Measurements from ENCODE around the gene EDEM3. TPM values are rescaled to one million over a fixed set of nuclear protein-coding genes. Genes with fewer than 3 reads are reported as not detected.

EDEM3 gene
- total and polyA plus RNA-seq, 2 of the 8 experiments (the other 6 are each of a cell fraction or from before 2014, with no cell fraction given) = 1.6 to 14.0 TPM

- FAIRE-seq = no peak
- Histone ChIP-seq H3K23ac (ENCODE audit: insufficient read length) (no peak overlapping the region), H3K9ac (replicated peaks in 1 of 4; ENCODE audit: extremely low read depth in 1 of 4, low read depth in 3 of 4, low read length in 3 of 4) (no peak overlapping the region), H4K8ac (ENCODE audit: extremely low read depth, insufficient read depth, low read length) (no peak overlapping the region), H3K56ac (replicated peaks; ENCODE audit: insufficient read length, low read depth, low read length) (no peak overlapping the region), H3K18ac (ENCODE audit: extremely low read depth, low read length) (no peak overlapping the region), H4K5ac (ENCODE audit: insufficient read length, low read depth, low read length) (no peak overlapping the region), H3K79me1 (ENCODE audit: low read depth, low read length) (no peaks in the 10 kb centered on the region), H3K14ac (ENCODE audit: insufficient read length) (no peak overlapping the region), H3K4me2 (ENCODE audit: insufficient read depth in 1 of 2, low read depth in 2 of 2, low read length in 2 of 2) (no peak overlapping the region), H2AFZ (ENCODE audit: low read length) (no peak overlapping the region), H3K36me3 (ENCODE audit: control insufficient read depth in 2 of 4, insufficient read depth in 4 of 4, low read length in 3 of 4) (no peaks in the 10 kb centered on the region), H2AK5ac (ENCODE audit: low read depth, low read length) (no peak overlapping the region), H3K9me3 (ENCODE audit: insufficient read depth in 2 of 2, low read depth in 1 of 2, low read length in 1 of 2) (no peaks in the 10 kb centered on the region), H3K79me2 (ENCODE audit: control insufficient read depth in 1 of 2, insufficient read depth in 2 of 2, low read length in 2 of 2) (no peaks in the 10 kb centered on the region), H2BK12ac (ENCODE audit: low read depth, low read length) (no peak overlapping the region), H3K27ac (ENCODE audit: low read depth, low read length) (no peak overlapping the region), H2BK15ac (ENCODE audit: low read length) (no peak overlapping the region), H3K4me3 (ENCODE audit: extremely low read depth in 1 of 4, insufficient read depth in 2 of 4, low read depth in 3 of 4, low read length in 4 of 4) (no peak overlapping the region), H2BK120ac (replicated peaks; ENCODE audit: low read depth, low read length) (no peak overlapping the region), H3K23me2 (ENCODE audit: low read depth, low read length) (no peaks in the 10 kb centered on the region; the same call in 1 of the 2 replicates), H3K27me3 (replicated peaks in 1 of 4; ENCODE audit: control insufficient read depth in 3 of 4, extremely low read depth in 1 of 4, insufficient read depth in 3 of 4, low read length in 3 of 4) (no peaks in the 10 kb centered on the region), H3K4ac (replicated peaks; ENCODE audit: insufficient read length, low read depth, low read length) (no peak overlapping the region), H2BK20ac (ENCODE audit: low read length) (no peak overlapping the region), H4K91ac (replicated peaks; ENCODE audit: insufficient read length, low read length) (no peak overlapping the region), H3K4me1 (replicated peaks in 1 of 4; ENCODE audit: control insufficient read depth in 3 of 4, insufficient read depth in 4 of 4, low read length in 3 of 4) (peaks cover 0 to 4% (median 0%) of the 10 kb centered on the region in 4 experiments; a peak in 1 of 7 replicates), H4K20me1 (replicated peaks in 1 of 2; ENCODE audit: control insufficient read depth in 1 of 2, insufficient read depth in 2 of 2, low read length in 2 of 2) (no peaks in the 10 kb centered on the region), H2BK5ac (ENCODE audit: low read depth, low read length) (no peak overlapping the region)
- ChIA-PET CTCF (ENCODE audit: partially characterized antibody) (interaction anchor here (1.1 to 3.8 kb wide), 5 partner anchors 13 to 468 kb away, joined by 3 to 32 read pairs (median 4); no protein-coding TSS in a partner anchor), POLR2A (ENCODE audit: partially characterized antibody) (no interaction called here)
- 89% methylated on average over 2 of the region's 2 CpGs; no CpG with 5 or more reads in 1 of the 2 experiments for WGBS, 2 experiments (ENCODE audit: extremely low coverage in 1 of 2, insufficient coverage in 1 of 2, insufficient read length in 1 of 2, insufficient replicate concordance in 2 of 2, low coverage in 1 of 2, low lambda C conversion rate in 2 of 2, missing lambda C conversion rate in 1 of 2)
- DNase-seq (ENCODE audit: low read depth in 1 of 2, low spot score in 2 of 2) = no peak
- TF ChIP-seq FOSL1 (IDR thresholded peaks at IDR 0.05; ENCODE audit: insufficient read depth, low read depth, low read length) (no peak), SP1 (IDR thresholded peaks at IDR 0.05; ENCODE audit: low read depth, low read length) (no peak), RBBP5 (IDR thresholded peaks at IDR 0.05; ENCODE audit: borderline replicate concordance, low read depth, low read length) (no peak), TEAD4 (IDR thresholded peaks at IDR 0.05; ENCODE audit: low read depth, low read length) (no peak)
Observed at GRCh38 chr1:184693011-184693410, 61.6 kb downstream of the EDEM3 start.

Measured in H1 (cell line).